CD4-positive, alpha-beta memory T cell (primary cell): ENCODE results near the gene FGD4. TPM values are rescaled to one million over a fixed set of nuclear protein-coding genes. Genes with fewer than 3 reads are reported as not detected.

Source experiments
- CTCF ChIA-PET: fragments of 350-600 bp; sonication (Branson Sonifier 250); formaldehyde crosslinking; loops from one replicate; lab custom pipeline; 2021; ENCODE audit warnings: inconsistent platforms; ENCODE audit not compliant: partially characterized antibody; lab: Charles Lee
- POLR2A ChIA-PET: fragments of 350-600 bp; sonication (Branson Sonifier 250); formaldehyde crosslinking; loops from one replicate; lab custom pipeline; 2021; ENCODE audit not compliant: partially characterized antibody; lab: Charles Lee
- DNase-seq, 5 donors: peaks; one replicate each; pipeline versions ENCODE4 v3.0.0 to v3.0.0-alpha.2; 2020 to 2022; ENCODE audit warnings: mixed read lengths in 1 of 5
- H3K27ac ChIP-seq: one replicate; pipeline ENCODE4 v1.7.0; 2013; ENCODE audit warnings: low read depth, low read length
- H3K27me3 ChIP-seq: 2 replicates; pipeline ENCODE4 v1.7.0; 2013; ENCODE audit warnings: mild to moderate bottlenecking, low read length, moderate library complexity; ENCODE audit not compliant: insufficient read depth
- H3K36me3 ChIP-seq: 2 replicates; pipeline ENCODE4 v1.7.0; 2013; ENCODE audit warnings: mild to moderate bottlenecking, low read length, moderate library complexity; ENCODE audit not compliant: insufficient read depth
- H3K4me1 ChIP-seq: 2 replicates; pipeline ENCODE4 v1.7.0; 2013; ENCODE audit warnings: mild to moderate bottlenecking, low read length, moderate library complexity; ENCODE audit not compliant: insufficient read depth
- H3K4me3 ChIP-seq, 2 donors: one replicate each; pipeline ENCODE4 v1.7.0; 2013; ENCODE audit warnings: low read length in 2 of 2, mild to moderate bottlenecking in 1 of 2
- H3K9me3 ChIP-seq, 2 donors: one replicate each; pipeline ENCODE4 v1.7.0; 2013; ENCODE audit warnings: low read length in 2 of 2, control low read depth in 1 of 2; ENCODE audit not compliant: control insufficient read depth in 1 of 2
- H3K27ac Mint-ChIP-seq, 7 donors: one replicate each; pipeline ENCODE4 v1.8.0; 2020 to 2021; ENCODE audit warnings: mixed read lengths in 7 of 7, mild to moderate bottlenecking in 6 of 7, inconsistent platforms in 3 of 7, moderate library complexity in 3 of 7
- H3K27me3 Mint-ChIP-seq, 2 donors: one replicate each; pipeline ENCODE4 v1.8.0; 2020 to 2021; ENCODE audit warnings: mixed read lengths in 2 of 2
- H3K36me3 Mint-ChIP-seq, 2 donors: one replicate each; pipeline ENCODE4 v1.8.0; 2020 to 2021; ENCODE audit warnings: mixed read lengths in 2 of 2, inconsistent platforms in 1 of 2, mild to moderate bottlenecking in 1 of 2
- H3K4me1 Mint-ChIP-seq, 4 donors: one replicate each; pipeline ENCODE4 v1.8.0; 2020 to 2021; ENCODE audit warnings: mixed read lengths in 4 of 4, mild to moderate bottlenecking in 1 of 4
- H3K4me3 Mint-ChIP-seq, 8 donors: one replicate each; pipeline ENCODE4 v1.8.0; 2020 to 2021; ENCODE audit warnings: mixed read lengths in 8 of 8, mild to moderate bottlenecking in 7 of 8, moderate library complexity in 6 of 8, inconsistent platforms in 3 of 8
- H3K9me3 Mint-ChIP-seq, 8 donors: one replicate each; pipeline ENCODE4 v1.8.0; 2020 to 2021; ENCODE audit warnings: mixed read lengths in 8 of 8, mild to moderate bottlenecking in 5 of 8, inconsistent platforms in 3 of 8, moderate library complexity in 1 of 8
- intact Hi-C: fragments of 100-400 bp; cut with micrococcal nuclease; formaldehyde crosslinking; loops from one replicate; pipeline ENCODE4 v1.15.1; 2023
- polyA plus RNA-seq, 2 donors: library from polyadenylated mRNA; unstranded; fragments of 300-500 nt; fragmentation: Illumina TruSeq; gene quantifications; one replicate each; pipeline ENCODE4 v1.2.3, GENCODE V29; 2021
- total RNA-seq, 2 experiments: library from RNA; stranded (reverse); gene quantifications; one replicate each; pipeline ENCODE4 v1.2.3, GENCODE V29; 2021

Gene FGD4
- total and polyA plus RNA-seq, 4 experiments from 2014 or later: 0.23 to 0.47 (median 0.34) TPM; not detected in 1

DNA sequence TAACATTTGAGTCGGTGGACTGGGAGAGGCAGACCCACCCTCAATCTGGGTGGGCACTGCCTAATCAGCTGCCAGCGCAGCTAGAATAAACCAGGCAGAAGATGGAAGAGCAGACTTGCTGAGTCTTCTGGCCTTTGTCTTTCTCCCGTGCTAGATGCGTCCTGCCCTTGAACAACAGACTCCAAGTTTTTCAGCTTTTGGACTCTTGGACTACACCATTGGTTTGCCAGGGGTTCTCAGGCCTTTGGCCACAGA is 252.5 kb downstream of the FGD4 start:
- H3K4me1 ChIP-seq: no peaks in the 10 kb centered on the region
- POLR2A ChIA-PET: no interaction called here
- no peaks in the 10 kb centered on the region for H3K36me3 Mint-ChIP-seq
- H3K27me3 Mint-ChIP-seq: peaks cover 3 to 4% of the 10 kb centered on the region in 2 donors
- no peaks in the 10 kb centered on the region for H3K9me3 Mint-ChIP-seq
- H3K4me1 Mint-ChIP-seq: no peaks in the 10 kb centered on the region
- no peak overlapping the region for H3K4me3 Mint-ChIP-seq
- H3K9me3 ChIP-seq: no peaks in the 10 kb centered on the region
- H3K27me3 ChIP-seq: no peaks in the 10 kb centered on the region
- no peaks in the 10 kb centered on the region for H3K36me3 ChIP-seq
- H3K4me3 ChIP-seq: no peak overlapping the region
- no peak overlapping the region for H3K27ac Mint-ChIP-seq
- DNase-seq: no peak
- H3K27ac ChIP-seq: no peak overlapping the region
- CTCF ChIA-PET: no interaction called here
- intact Hi-C loops: no loop called here

DNA sequence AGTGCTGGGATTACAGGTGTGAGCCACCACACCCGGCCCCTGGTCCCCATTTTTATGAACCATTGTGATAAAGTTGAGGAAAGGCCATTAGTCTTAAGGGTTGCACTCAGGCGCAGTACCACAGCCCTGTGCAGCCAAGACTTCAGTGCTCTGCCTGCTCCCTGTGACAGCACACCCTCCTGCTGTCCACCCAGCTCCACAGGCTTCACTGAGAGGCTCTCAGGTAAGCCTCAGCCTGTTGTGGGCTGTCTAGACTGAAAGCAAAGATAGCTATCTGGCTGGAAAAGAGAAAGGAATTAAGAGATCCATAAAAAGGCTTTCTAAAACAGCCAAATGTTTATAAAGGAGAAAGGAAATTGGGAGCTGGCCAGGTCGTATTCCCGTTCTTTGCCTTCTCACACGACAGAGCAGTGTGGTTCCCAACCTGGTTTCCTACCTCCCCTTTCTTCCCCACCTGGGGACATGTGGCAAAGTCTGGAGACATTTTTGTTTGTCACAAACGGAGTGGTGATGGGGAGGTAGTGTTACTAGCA is 260.6 kb downstream of the FGD4 start:
- peaks cover 0 to 1% of the 10 kb centered on the region in 2 donors for H3K27me3 Mint-ChIP-seq
- no peak for DNase-seq
- H3K27ac Mint-ChIP-seq: peak overlapping the region in 1 of 7 donors; percentile 19
- no peak overlapping the region for H3K4me3 Mint-ChIP-seq
- H3K4me1 Mint-ChIP-seq: peaks cover 0 to 4% (median 2%) of the 10 kb centered on the region in 4 donors
- Histone ChIP-seq H3K27me3 (no peaks in the 10 kb centered on the region), H3K27ac (no peak overlapping the region), H3K4me1 (no peaks in the 10 kb centered on the region), H3K36me3 (no peaks in the 10 kb centered on the region), H3K9me3 (no peaks in the 10 kb centered on the region), H3K4me3 (no peak overlapping the region)
- ChIA-PET CTCF (no interaction called here), POLR2A (no interaction called here)
- no peaks in the 10 kb centered on the region for H3K36me3 Mint-ChIP-seq
- no peaks in the 10 kb centered on the region for H3K9me3 Mint-ChIP-seq
- intact Hi-C loops: no loop called here

DNA sequence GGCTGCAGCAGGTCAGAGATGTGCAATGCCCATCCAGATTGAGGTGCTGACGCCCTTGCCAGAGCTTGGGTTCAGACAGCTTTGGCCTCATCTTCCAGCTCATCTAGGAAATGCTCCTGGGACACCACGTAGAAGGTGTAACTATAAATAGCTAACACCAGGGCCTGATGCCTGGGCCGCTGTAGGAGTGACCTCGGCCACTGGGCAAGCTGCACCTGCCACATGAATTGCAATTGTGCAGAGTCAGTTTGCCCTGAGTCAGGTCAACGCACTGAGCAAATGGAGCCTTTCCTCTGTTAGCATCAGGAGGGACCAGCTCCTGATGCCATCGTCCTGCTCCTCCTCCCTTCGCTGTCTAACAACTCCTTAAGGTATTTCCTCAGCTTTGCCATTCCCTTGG is 262.3 kb downstream of the FGD4 start:
- no peaks in the 10 kb centered on the region for H3K9me3 Mint-ChIP-seq
- H3K27me3 Mint-ChIP-seq: peaks cover 0 to 1% of the 10 kb centered on the region in 2 donors
- Histone ChIP-seq H3K36me3 (no peaks in the 10 kb centered on the region), H3K4me1 (no peaks in the 10 kb centered on the region), H3K9me3 (no peaks in the 10 kb centered on the region), H3K27ac (no peak overlapping the region), H3K27me3 (no peaks in the 10 kb centered on the region), H3K4me3 (no peak overlapping the region)
- CTCF ChIA-PET: no interaction called here
- intact Hi-C loops: no loop called here
- peaks cover 0 to 4% (median 2%) of the 10 kb centered on the region in 4 donors for H3K4me1 Mint-ChIP-seq
- H3K36me3 Mint-ChIP-seq: no peaks in the 10 kb centered on the region
- H3K4me3 Mint-ChIP-seq: no peak overlapping the region
- H3K27ac Mint-ChIP-seq: no peak overlapping the region
- DNase-seq: no peak
- POLR2A ChIA-PET: no interaction called here

DNA sequence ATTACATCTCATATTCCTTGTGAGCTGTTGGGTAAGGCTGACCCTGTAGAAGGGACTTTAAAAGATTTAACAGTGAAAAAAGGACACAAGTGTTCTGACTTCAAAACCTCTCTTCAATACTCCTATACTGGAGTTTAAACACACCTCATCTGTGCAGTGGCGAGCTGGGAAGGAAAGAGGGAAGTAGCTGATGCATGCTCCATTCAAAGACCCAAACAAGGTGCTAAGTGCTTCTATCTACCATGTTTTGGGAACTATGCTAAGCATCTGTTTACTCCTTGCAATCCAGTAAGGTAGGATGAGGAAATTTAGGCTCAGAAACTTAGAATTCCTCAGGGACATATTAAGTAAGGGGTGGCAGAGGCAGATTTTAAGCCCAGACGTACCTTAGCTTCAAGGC is 263.3 kb downstream of the FGD4 start:
- POLR2A ChIA-PET: no interaction called here
- H3K36me3 ChIP-seq: no peaks in the 10 kb centered on the region
- Mint-ChIP-seq H3K9me3 (peaks cover 0 to 2% (median 0%) of the 10 kb centered on the region in 8 donors), H3K27me3 (peaks cover 1 to 2% of the 10 kb centered on the region in 2 donors), H3K4me1 (peaks cover 0 to under 1% (median under 1%) of the 10 kb centered on the region in 4 donors), H3K27ac (no peak overlapping the region), H3K36me3 (no peaks in the 10 kb centered on the region), H3K4me3 (no peak overlapping the region)
- CTCF ChIA-PET: interaction anchor here (1.2 kb wide), 1 partner anchor 93 kb away, joined by 3 read pairs; the partner anchor contains the start of gene YARS2
- no peak for DNase-seq
- no peaks in the 10 kb centered on the region for H3K4me1 ChIP-seq
- no peaks in the 10 kb centered on the region for H3K9me3 ChIP-seq
- H3K27ac ChIP-seq: no peak overlapping the region
- intact Hi-C loops: no loop called here
- H3K4me3 ChIP-seq: no peak overlapping the region
- no peaks in the 10 kb centered on the region for H3K27me3 ChIP-seq

DNA sequence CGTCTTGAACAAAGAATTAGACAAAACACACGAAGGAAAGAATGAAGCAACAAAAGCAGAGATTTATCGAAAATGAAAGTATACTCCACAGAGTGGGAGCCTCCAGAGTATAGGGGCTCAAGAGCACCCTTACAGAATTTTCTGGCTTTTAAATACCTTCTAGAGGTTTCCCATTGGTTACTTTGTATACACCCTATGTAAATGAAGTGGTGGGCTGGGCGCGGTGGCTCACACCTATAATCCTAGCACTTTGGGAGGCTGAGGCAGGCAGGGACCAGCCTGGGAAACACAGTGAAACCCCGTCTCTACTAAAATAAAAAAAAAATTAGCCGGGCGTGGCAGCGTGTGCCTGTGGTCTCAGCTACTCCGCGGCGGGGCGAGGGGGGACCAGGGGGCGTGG is 266.7 kb downstream of the FGD4 start:
- H3K36me3 Mint-ChIP-seq: peaks cover 0 to 5% of the 10 kb centered on the region in 2 donors
- H3K4me1 Mint-ChIP-seq: no peaks in the 10 kb centered on the region
- peak overlapping the region in 1 of 7 donors; percentile 30 for H3K27ac Mint-ChIP-seq
- peak overlapping the region in 4 of 8 donors; percentile 15 to 73 (median 34) for H3K4me3 Mint-ChIP-seq
- POLR2A ChIA-PET: no interaction called here
- Histone ChIP-seq H3K27ac (no peak overlapping the region), H3K4me1 (no peaks in the 10 kb centered on the region), H3K4me3 (no peak overlapping the region), H3K9me3 (no peaks in the 10 kb centered on the region), H3K36me3 (no peaks in the 10 kb centered on the region), H3K27me3 (no peaks in the 10 kb centered on the region)
- H3K9me3 Mint-ChIP-seq: peaks cover 0 to 24% (median 18%) of the 10 kb centered on the region in 8 donors
- CTCF ChIA-PET: no interaction called here
- DNase-seq: no peak
- H3K27me3 Mint-ChIP-seq: peaks cover 2 to 8% of the 10 kb centered on the region in 2 donors
- intact Hi-C loops: no loop called here

DNA sequence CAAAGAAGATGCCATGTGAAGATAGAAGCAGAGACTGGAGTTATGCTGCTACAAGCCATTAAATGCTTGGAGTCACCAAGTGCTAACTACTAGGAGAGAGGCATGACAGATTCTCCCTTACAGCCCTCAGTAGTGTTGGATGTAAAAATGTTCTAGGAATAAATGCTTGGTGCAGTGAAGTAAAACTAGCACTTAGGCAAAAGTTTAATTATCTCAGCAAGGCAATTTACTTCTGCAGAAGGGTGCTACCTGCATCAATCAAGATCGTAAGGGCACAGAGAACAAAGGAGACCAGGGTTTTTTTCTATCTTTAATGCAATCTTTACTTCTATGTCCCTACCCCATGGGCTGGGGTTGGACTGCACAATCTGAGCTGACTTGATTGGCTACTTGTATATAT is 270.2 kb downstream of the FGD4 start:
- Mint-ChIP-seq H3K27me3 (peaks cover 2 to 9% of the 10 kb centered on the region in 2 donors), H3K9me3 (peaks cover 0 to 24% (median 18%) of the 10 kb centered on the region in 8 donors), H3K27ac (no peak overlapping the region), H3K4me3 (no peak overlapping the region), H3K36me3 (peaks cover 0 to 5% of the 10 kb centered on the region in 2 donors), H3K4me1 (no peaks in the 10 kb centered on the region)
- no peak for DNase-seq
- ChIA-PET POLR2A (no interaction called here), CTCF (no interaction called here)
- Histone ChIP-seq H3K4me1 (no peaks in the 10 kb centered on the region), H3K9me3 (no peaks in the 10 kb centered on the region), H3K36me3 (no peaks in the 10 kb centered on the region), H3K4me3 (no peak overlapping the region), H3K27ac (no peak overlapping the region), H3K27me3 (no peaks in the 10 kb centered on the region)
- intact Hi-C loops: no loop called here

DNA sequence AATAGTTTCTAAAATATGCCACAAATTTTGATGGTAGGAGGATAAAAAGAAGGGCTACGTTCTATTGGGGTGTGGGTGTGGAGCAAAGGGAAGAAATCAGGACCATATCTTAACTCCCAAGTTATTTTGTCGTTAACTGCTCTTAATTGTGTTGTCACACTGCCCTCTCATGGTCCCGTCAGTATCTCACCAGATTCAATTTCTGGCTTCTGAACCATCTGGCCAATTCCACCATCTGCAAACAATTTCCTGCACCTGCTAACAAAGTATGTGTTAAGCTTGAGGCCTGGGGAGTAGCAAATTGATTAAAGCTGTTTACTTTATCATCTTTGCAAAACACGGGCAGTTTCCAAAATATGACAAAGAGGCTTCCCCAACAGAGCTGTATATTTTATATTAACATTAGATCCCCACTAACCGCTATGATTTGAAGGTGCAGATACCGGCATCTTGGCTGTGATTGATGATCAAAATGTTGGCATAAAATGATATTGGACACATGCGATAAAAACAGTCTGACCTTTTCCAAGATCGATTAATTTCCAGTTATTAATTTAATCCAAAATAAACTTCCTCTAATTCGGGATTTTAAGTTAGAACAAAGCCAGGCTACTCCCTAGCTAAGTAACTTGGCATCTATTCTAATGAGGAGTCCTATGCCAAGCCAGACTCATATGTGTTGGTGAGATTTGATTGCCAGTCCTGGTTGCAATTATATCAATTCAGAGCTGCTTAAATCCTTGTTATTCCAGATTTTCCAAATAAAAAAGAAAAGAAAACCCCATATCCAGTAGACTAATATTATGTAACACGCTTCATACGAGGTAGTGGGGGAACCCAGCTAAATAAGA is 272.8 kb downstream of the FGD4 start:
- intact Hi-C loops: loop anchor here (10.0 kb wide), 2 partner anchors 1597 to 1977 kb away; partner anchors contain the start of genes DDX11 and IPO8
- no peak overlapping the region for H3K27ac ChIP-seq
- no peak overlapping the region for H3K4me3 ChIP-seq
- no peaks in the 10 kb centered on the region for H3K36me3 ChIP-seq
- Mint-ChIP-seq H3K27me3 (peaks cover 2 to 7% of the 10 kb centered on the region in 2 donors), H3K36me3 (peaks cover 0 to 5% of the 10 kb centered on the region in 2 donors), H3K4me3 (no peak overlapping the region), H3K9me3 (peaks cover 0 to 24% (median 18%) of the 10 kb centered on the region in 8 donors), H3K4me1 (no peaks in the 10 kb centered on the region), H3K27ac (peak overlapping the region in 1 of 7 donors; percentile 32)
- no peaks in the 10 kb centered on the region for H3K27me3 ChIP-seq
- ChIA-PET CTCF (interaction anchor here (1.4 kb wide), 1 partner anchor 1019 kb away, joined by 3 read pairs; no protein-coding TSS in a partner anchor), POLR2A (no interaction called here)
- H3K4me1 ChIP-seq: no peaks in the 10 kb centered on the region
- no peaks in the 10 kb centered on the region for H3K9me3 ChIP-seq
- DNase-seq: no peak
